Mesendoderm (in vitro differentiated cells): ENCODE measurements around the gene ITGB3.
"Not testable (repeated sequence)": the region's sequence is repeated elsewhere in the genome, so short reads cannot be mapped to it uniquely, and the experiment has no call there.

ENCODE experiments used
- DNase-seq: peaks from one replicate; pipeline ENCODE4 v3.0.0; 2013
- H2AK5ac ChIP-seq: 2 replicates; pipeline ENCODE4 v1.6.1; 2013; ENCODE audit warnings: low read length, inconsistent platforms
- H2BK120ac ChIP-seq: 2 replicates; pipeline ENCODE4 v1.6.1; 2013; ENCODE audit warnings: low read depth, mild to moderate bottlenecking, low read length, moderate library complexity, mixed read lengths
- H2BK15ac ChIP-seq: replicated peaks from 2 replicates; pipeline ENCODE4 v1.6.1; 2013; ENCODE audit warnings: low read depth, mild to moderate bottlenecking, moderate library complexity
- H2BK5ac ChIP-seq: 2 replicates; pipeline ENCODE4 v1.6.1; 2013; ENCODE audit warnings: low read length, inconsistent platforms
- H3K18ac ChIP-seq: 2 replicates; pipeline ENCODE4 v1.6.1; 2013; ENCODE audit warnings: mild to moderate bottlenecking, low read length, mixed read lengths
- H3K23ac ChIP-seq: one replicate; pipeline ENCODE4 v1.6.1; 2013; ENCODE audit warnings: low read length
- H3K27ac ChIP-seq: 2 replicates; pipeline ENCODE4 v1.5.1; 2013; ENCODE audit warnings: low read depth, mild to moderate bottlenecking, inconsistent platforms, low read length, moderate library complexity
- H3K27me3 ChIP-seq: 2 replicates; pipeline ENCODE4 v1.6.1; 2013; ENCODE audit warnings: low read length, control low read depth, mild to moderate bottlenecking, inconsistent platforms; ENCODE audit not compliant: insufficient read depth, poor library complexity
- H3K36me3 ChIP-seq: 2 replicates; pipeline ENCODE4 v1.6.1; 2013; ENCODE audit warnings: low read length, inconsistent platforms; ENCODE audit not compliant: control insufficient read depth, insufficient read depth
- H3K4ac ChIP-seq: one replicate; pipeline ENCODE4 v1.6.1; 2013; ENCODE audit warnings: low read depth, mild to moderate bottlenecking, low read length, moderate library complexity
- H3K4me1 ChIP-seq: 2 replicates; pipeline ENCODE4 v1.6.1; 2013; ENCODE audit warnings: low read depth, low read length, inconsistent platforms; ENCODE audit not compliant: control insufficient read depth
- H3K4me2 ChIP-seq: 2 replicates; pipeline ENCODE4 v1.6.1; 2013; ENCODE audit warnings: low read length
- H3K4me3 ChIP-seq: 2 replicates; pipeline ENCODE4 v1.5.1; 2013; ENCODE audit warnings: mild to moderate bottlenecking, low read length
- H3K56ac ChIP-seq: one replicate; pipeline ENCODE4 v1.6.1; 2013; ENCODE audit warnings: low read length
- H3K79me1 ChIP-seq: 2 replicates; pipeline ENCODE4 v1.6.1; 2013; ENCODE audit warnings: low read length, inconsistent platforms
- H3K79me2 ChIP-seq: 2 replicates; pipeline ENCODE4 v1.6.1; 2013; ENCODE audit warnings: mild to moderate bottlenecking, low read length; ENCODE audit not compliant: control insufficient read depth, insufficient read depth
- H3K9ac ChIP-seq: 2 replicates; pipeline ENCODE4 v1.6.1; 2013; ENCODE audit warnings: low read length, inconsistent platforms
- H4K5ac ChIP-seq: one replicate; pipeline ENCODE4 v1.6.1; 2013; ENCODE audit warnings: low read length
- H4K8ac ChIP-seq: one replicate; pipeline ENCODE4 v1.6.1; 2013; ENCODE audit warnings: low read depth, mild to moderate bottlenecking, control low read depth, low read length, moderate library complexity
- WGBS: extraction: QIAGEN DNeasy Blood & Tissue Kit; methylation state at CpG from one replicate; pipeline ENCODE4 v1.1.7; 2013; ENCODE audit warnings: low lambda C conversion rate, missing lambda C conversion rate; ENCODE audit not compliant: insufficient coverage; ENCODE audit errors: extremely low coverage; 5-methylcytosine and 5-hydroxymethylcytosine counted together

ITGB3 gene

DNA sequence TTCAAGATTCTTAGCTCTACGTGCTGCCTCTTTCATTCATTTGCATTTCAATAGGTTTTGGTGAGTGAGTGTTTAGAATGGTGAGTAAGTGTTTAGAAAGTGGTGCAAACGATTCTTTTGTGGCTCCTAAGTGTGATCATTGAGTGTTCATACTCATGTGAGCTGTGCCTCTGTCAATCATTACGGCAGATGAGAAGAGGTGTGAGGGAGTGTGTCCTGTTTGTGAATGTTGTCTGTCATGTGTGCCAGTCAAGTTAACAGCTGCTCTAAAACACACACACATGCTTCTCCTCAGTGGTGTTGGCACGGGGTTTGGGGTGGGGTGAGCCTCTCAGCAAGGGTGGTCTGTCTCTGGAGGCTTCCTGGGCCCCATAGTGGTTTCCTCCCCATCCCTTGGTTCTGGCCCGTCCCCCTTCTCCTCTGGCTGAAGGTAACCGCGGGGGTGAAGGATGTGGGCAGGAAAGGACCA is 33.1 kb upstream of the ITGB3 start:
- WGBS, result no CpG with 5 or more reads among the region's 7 CpGs
- Histone ChIP-seq H3K27ac (no peak overlapping the region), H3K4ac (no peak overlapping the region), H2BK5ac (no peak overlapping the region), H3K23ac (peak overlapping the region; percentile 67), H3K4me2 (no peak overlapping the region), H4K8ac (no peak overlapping the region), H4K5ac (no peak overlapping the region), H2AK5ac (peak overlapping the region; percentile 29), H3K36me3 (no peaks in the 10 kb centered on the region), H3K79me1 (no peaks in the 10 kb centered on the region), H3K9ac (no peak overlapping the region), H2BK120ac (no peak overlapping the region), H3K18ac (no peak overlapping the region), H3K4me3 (no peak overlapping the region), H3K56ac (no peak overlapping the region), H3K27me3 (no peaks in the 10 kb centered on the region), H3K4me1 (peaks cover 6% of the 10 kb centered on the region), H2BK15ac (no peak overlapping the region), H3K79me2 (no peaks in the 10 kb centered on the region)
- no peak for DNase-seq

DNA sequence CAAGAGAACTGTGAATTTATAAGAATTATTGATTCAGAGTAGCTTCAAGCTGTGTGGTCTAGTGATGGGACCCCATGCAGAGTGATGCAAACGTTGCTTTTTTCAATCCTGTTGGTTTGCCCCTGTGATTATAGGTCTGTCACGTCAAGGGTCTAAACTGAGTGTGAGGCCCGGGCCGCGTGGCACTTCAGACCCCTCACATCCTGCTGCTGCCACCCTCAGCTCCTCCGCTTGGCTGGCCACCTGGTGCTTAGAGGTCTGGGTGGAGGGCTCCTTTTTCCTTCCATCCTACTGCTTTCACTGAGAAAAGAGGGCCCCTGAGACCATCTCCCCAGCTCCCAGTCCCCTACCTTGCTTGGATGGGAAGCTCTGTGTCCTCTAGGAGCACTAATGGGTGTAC is 32.5 kb upstream of the ITGB3 start:
- Histone ChIP-seq H3K4me2 (no peak overlapping the region), H4K5ac (no peak overlapping the region), H3K23ac (no peak overlapping the region), H3K18ac (no peak overlapping the region), H2BK5ac (no peak overlapping the region), H2BK15ac (no peak overlapping the region), H3K9ac (no peak overlapping the region), H3K27me3 (no peaks in the 10 kb centered on the region), H3K4me3 (no peak overlapping the region), H3K4ac (no peak overlapping the region), H3K4me1 (peaks cover 6% of the 10 kb centered on the region), H3K27ac (no peak overlapping the region), H3K79me2 (no peaks in the 10 kb centered on the region), H2BK120ac (no peak overlapping the region), H2AK5ac (no peak overlapping the region), H3K36me3 (no peaks in the 10 kb centered on the region), H3K56ac (no peak overlapping the region), H4K8ac (no peak overlapping the region), H3K79me1 (no peaks in the 10 kb centered on the region)
- no CpG with 5 or more reads among the region's 6 CpGs for WGBS
- no peak for DNase-seq

- Histone ChIP-seq H3K23ac (no peak overlapping the region), H3K18ac (no peak overlapping the region), H3K56ac (no peak overlapping the region), H4K5ac (no peak overlapping the region), H3K27me3 (no peaks in the 10 kb centered on the region), H4K8ac (no peak overlapping the region), H3K79me1 (no peaks in the 10 kb centered on the region), H3K4me2 (no peak overlapping the region), H3K79me2 (no peaks in the 10 kb centered on the region), H3K9ac (no peak overlapping the region), H3K36me3 (no peaks in the 10 kb centered on the region), H3K4me1 (peaks cover 6% of the 10 kb centered on the region), H2AK5ac (no peak overlapping the region), H3K4me3 (no peak overlapping the region), H2BK120ac (no peak overlapping the region), H2BK5ac (no peak overlapping the region), H3K27ac (no peak overlapping the region), H3K4ac (no peak overlapping the region), H2BK15ac (no peak overlapping the region)
- DNase-seq, result no peak
- no CpG with 5 or more reads among the region's 4 CpGs for WGBS
Measured at GRCh38 chr17:47222047-47222446, 31.6 kb upstream of the ITGB3 start.

DNA sequence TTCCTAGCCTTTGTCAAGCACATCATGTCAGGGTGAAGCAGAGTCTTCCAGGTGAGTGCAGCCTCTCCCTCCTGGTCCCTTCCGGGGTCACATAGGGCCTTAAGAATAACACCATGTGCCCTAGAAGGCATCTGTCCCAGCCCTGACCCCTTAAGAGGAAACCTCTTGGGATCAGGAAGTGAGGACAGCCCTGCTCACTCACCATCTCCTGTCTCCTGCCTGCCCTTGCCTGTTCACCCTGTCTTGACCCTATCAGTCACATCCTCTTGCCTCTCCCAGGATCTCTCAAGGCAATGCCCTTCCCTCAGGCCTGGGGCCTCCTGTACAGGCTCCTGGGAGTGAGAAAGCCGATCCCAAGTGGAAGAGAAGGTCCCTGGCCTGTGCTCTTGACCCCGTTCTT is 30.6 kb upstream of the ITGB3 start:
- Histone ChIP-seq H3K27me3 (no peaks in the 10 kb centered on the region), H2BK15ac (no peak overlapping the region), H3K27ac (no peak overlapping the region), H3K23ac (no peak overlapping the region), H3K4me2 (no peak overlapping the region), H3K4me1 (peaks cover 6% of the 10 kb centered on the region), H3K9ac (no peak overlapping the region), H3K36me3 (no peaks in the 10 kb centered on the region), H2AK5ac (no peak overlapping the region), H3K4me3 (no peak overlapping the region), H3K4ac (no peak overlapping the region), H4K5ac (no peak overlapping the region), H3K79me2 (no peaks in the 10 kb centered on the region), H2BK120ac (no peak overlapping the region), H2BK5ac (no peak overlapping the region), H3K79me1 (no peaks in the 10 kb centered on the region), H3K18ac (no peak overlapping the region), H4K8ac (no peak overlapping the region), H3K56ac (no peak overlapping the region)
- no CpG with 5 or more reads among the region's 3 CpGs for WGBS
- DNase-seq, result no peak

- DNase-seq, result no peak
- H3K79me1 ChIP-seq, result no peaks in the 10 kb centered on the region
- no peak overlapping the region for H2BK5ac ChIP-seq
- no peak overlapping the region for H3K4me3 ChIP-seq
- no peak overlapping the region for H3K27ac ChIP-seq
- no CpG with 5 or more reads among the region's 5 CpGs for WGBS
- peaks cover 6% of the 10 kb centered on the region for H3K4me1 ChIP-seq
- no peak overlapping the region for H2AK5ac ChIP-seq
- H4K8ac ChIP-seq, result no peak overlapping the region
- no peak overlapping the region for H3K9ac ChIP-seq
- H3K18ac ChIP-seq, result no peak overlapping the region
- H3K27me3 ChIP-seq, result no peaks in the 10 kb centered on the region
- no peak overlapping the region for H3K56ac ChIP-seq
- no peak overlapping the region for H3K4ac ChIP-seq
- no peak overlapping the region for H4K5ac ChIP-seq
- no peaks in the 10 kb centered on the region for H3K36me3 ChIP-seq
- H2BK15ac ChIP-seq, result no peak overlapping the region
- no peak overlapping the region for H3K4me2 ChIP-seq
- no peak overlapping the region for H3K23ac ChIP-seq
- H2BK120ac ChIP-seq, result no peak overlapping the region
- no peaks in the 10 kb centered on the region for H3K79me2 ChIP-seq
Measured at GRCh38 chr17:47223460-47223859, 30.2 kb upstream of the ITGB3 start.

DNA sequence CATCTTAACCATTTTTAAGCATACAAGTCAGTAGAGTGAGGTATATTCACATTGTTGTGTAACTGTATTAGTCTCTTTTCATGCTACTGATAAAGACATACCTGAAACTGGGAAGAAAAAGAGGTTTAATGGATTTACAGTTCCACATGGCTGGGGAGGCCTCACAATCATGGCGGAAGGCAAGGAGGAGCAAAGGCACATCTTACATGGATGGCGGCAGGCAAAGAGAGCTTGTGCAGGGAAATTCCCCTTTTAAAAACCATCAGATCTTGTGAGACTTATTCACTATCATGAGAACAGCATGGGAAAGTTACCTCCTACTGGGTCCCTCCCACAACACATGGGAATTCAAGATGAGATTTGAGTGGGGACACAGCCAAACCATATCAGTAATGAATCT is 29.6 kb upstream of the ITGB3 start:
- not testable (repeated sequence) for H3K4me3 ChIP-seq, H4K8ac ChIP-seq, H3K9ac ChIP-seq, DNase-seq, H3K23ac ChIP-seq, H3K79me2 ChIP-seq, H3K4me2 ChIP-seq, H3K56ac ChIP-seq, H3K79me1 ChIP-seq, H2AK5ac ChIP-seq, H4K5ac ChIP-seq, H3K27me3 ChIP-seq, H3K4ac ChIP-seq, H2BK15ac ChIP-seq, H3K4me1 ChIP-seq, H3K27ac ChIP-seq, H2BK5ac ChIP-seq, H3K36me3 ChIP-seq, H2BK120ac ChIP-seq, H3K18ac ChIP-seq
- no CpG with 5 or more reads among the region's 2 CpGs for WGBS
